NCI-H2029 treated with DMSO at 0.1 percent for 48 hours (cell line): ENCODE measurements around the gene CHCHD6.

Experiments used
- DNase-seq: peaks from one replicate; lab custom pipeline; 2025; lab: John Stamatoyannopoulos, UW

The CHCHD6 gene

DNA sequence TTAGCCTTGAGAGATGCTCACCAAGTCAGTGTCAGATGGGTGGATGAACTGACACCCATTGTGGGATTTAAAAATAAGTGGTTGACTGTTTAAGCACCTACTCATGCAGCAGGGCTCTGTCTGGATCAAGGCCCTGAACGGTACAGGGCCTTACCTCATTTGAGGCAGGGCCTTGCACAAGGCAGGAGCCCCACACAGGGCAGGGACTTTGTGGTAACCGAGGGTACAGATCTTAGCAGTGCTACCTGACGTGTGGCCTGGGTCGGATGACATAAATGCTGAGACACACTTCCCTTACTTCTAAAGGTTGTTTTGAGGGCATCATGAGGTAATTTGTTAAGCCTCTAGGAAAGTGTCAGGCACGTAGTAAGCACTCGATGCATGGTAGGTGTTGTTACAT is 219.4 kb downstream of the CHCHD6 start:
- no peak for DNase-seq

DNA sequence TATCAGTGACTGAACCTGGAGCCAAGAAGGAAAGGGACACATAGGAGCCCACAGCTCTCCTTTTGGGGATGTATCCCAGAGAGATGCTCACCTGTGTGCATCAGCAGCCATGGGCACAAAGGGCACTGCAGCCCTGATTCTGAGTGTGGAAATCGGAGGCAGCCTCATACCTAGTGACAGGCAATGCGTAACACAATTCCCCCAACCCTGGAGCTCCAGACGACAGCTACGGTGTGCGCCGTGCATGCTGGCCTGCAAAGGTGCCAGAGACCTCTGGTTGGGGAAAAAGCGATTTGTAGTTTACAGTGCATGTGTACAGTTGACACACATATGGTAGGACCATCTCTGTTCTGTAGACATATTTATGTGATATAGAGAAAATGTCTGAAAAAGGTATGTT is 219.9 kb downstream of the CHCHD6 start:
- DNase-seq, result no peak

DNA sequence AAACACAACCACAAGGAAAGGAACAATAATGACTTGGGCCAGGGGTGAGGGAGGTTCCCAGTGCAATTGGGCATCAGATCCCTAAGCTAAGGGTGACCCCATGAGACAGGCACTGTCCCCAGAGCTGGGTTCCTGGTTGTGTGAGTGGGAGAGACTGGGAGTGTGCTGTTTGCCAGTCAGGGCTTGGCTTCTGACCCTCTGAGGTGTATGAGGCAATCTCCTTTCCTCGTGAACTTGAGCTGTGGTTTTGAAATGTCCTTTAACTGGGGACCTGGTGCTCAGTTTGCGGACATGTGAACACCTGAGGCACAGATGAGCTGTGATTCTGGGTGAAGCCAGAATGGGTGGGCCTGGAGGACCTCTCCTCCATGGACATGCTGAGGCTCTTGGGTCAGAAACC is 220.4 kb downstream of the CHCHD6 start:
- no peak for DNase-seq

DNA sequence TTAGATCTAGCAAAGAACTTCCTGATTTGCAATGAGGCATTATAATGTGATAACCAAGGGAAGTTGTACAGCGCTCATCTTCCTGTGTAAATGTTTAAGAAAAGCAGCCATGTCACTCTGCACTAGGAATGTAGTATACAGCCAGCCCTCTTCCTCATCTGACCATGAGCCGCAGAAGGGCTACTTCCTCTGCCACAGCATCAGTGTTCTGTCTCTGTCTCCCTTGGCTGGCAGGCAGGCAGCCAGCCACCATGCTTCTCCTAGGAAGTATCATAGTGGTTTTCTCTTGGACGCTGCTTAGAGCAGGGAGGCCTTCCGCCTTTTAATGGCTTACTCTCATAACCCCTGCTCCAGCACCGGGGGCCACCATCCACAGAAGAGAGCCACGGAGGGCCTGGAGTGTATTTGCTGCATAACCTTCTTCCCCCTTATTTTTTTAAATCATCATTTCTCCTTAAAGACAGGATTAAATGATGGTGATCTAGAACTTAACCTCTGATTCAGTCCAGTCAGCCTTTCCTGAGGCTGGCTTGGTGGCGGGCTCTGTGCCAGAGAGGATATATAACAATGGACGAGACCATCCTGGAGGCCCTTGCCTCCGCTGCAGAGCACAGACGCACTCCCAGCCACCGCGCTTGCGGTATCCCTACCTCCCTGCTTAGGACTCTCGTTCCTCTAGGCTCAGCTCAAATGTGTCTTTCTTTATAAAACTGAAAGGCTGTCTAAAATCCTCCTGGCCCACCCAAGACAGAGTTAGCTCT is 221.6 kb downstream of the CHCHD6 start:
- no peak for DNase-seq

DNA sequence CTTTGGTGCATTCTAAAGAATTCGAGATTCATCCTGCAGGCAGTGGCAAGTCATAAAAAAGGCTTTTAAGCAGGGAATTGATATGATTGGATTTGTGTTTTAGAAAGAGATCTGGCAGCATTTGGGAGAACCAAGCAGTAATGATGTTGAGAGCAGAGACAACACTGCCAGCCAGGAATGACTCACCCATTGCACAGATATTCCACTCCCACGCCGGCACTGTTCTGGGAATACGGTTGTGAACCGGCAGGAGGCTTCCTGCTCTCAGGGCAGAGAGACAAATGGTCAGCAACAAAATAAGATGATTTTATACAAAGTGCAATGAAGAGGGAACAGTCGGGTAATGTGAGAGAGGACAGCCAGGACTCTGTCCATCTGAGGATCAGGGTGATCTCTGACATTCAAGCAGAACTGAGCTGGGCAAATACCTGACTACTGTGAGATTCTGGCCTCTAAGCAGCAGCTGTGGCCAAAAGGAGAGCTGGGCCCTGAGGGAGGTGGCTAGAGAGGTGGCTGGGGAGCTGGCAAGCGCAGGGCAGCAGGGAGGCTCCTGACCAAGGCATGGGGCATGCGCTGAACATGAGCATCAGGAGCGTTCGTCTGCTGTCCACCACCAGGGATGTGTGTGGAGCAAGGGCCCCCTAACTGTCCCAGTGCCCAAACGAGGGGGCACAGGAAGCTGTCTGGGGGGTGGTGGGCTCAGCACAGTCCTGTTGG is 222.8 kb downstream of the CHCHD6 start:
- DNase-seq, result no peak

DNA sequence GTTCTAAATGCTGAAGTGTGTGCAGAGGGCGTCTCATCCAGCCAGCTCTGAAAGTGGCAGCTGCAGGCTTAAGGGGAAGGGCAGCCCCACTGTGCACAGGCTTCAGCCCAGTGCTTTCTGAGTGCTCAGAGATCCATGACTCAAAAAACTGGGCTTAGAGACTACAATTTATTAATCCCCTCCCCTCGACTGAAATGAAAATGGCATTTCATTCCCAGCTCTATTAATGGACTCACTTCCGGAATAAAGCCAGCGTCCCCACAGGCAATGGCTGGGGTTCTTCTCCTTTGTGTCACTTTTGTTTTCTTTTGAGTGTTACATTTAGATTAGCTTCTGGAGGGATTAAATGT is 223.3 kb downstream of the CHCHD6 start:
- DNase-seq, result no peak

DNA sequence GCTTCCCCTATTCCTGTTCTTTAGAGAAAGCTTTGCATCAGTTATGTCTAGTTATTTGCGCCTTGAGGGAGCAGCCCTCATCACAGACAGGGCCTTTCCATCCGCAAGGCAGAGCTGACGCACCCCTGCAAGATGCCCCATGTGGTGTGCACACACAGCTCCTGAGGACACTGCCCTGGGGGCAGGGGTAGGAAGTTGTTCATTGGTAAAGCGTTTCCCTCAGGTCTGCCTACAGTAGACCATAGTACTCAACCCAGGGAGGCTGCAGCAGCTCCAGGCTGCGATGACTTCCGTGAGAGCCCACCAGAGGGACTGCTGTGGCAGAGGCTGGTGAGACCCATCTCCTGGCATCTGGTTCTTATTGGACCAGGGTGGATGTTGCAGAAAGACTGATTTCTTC is 223.8 kb downstream of the CHCHD6 start:
- no peak for DNase-seq

DNA sequence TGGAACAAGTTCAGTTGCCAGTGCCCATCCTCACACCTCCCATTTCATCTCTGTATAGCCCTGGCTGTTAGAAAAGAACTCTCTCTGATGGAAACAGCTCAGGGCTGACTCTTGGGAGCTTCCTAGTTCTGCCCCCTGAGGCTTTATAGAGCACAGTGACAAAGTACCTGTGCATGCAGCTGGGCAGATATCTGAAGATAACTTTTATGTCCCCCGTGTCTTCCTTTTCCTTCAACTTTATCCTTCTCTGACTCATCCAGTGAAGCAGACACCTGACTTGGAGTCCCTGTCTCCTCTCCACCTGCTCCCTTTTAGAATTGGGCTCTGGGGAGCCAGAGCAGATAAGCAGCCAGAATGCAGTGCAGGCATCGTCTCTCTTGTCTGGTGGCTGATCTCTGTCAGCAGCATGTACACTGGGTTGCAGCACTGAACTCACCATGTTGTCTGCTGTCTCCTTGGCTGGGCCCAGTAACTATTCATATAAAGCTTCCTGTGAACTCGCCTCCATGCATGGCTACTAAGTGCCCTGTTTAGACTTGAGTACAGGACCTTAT is 225.0 kb downstream of the CHCHD6 start:
- DNase-seq, result no peak

DNA sequence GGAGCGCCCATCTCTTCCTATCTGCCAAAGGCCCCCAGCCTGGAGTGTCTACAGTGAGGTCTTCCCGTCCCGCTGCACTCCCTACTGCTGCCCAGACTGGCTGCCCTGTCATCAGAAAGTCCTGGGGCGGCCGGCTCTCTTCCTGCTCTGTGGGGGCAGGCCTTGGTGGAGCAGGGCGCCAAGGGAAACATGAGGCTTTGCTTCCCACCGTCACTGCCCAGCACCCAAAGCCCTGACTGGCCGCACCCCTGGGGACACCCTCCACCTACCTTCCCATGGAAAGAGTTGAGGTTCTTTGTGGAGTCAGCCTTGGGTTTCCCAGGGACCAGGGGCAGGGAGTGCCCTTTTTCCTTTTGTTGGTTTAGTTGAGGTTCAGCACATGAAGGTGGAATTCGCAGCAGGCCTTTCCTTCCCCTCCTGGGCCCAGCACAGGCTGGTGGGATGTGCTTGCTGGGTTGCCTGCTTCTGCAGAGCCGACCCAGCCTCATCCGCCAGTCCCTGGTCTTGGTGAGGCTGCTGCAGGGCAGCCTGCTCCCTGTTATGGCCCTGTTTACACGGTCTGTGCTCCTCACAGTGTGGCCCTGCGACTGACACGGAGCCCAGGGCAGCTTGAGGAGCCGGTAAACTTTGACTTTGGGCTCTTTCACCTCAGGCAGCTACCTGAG is 227.0 kb downstream of the CHCHD6 start:
- DNase-seq, result no peak

DNA sequence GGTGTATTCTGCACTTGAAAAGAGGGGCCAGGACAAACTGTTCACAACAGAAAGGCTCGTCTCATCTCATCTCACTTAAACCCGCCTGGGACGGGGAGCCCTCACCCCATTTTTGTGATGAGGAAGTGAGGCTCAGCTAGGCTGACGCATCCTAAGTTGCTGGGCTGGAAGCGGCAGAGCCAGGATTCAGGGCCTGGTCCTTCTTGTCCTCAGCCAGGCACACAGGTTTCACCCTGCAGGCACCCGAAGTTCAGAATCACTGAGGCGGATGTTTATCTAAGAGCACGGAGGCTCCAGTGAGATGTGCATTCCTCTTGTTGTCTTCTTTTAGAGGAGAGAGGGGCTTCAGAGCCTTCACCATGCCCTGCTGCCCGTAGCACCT is 227.8 kb downstream of the CHCHD6 start:
- DNase-seq, result no peak

DNA sequence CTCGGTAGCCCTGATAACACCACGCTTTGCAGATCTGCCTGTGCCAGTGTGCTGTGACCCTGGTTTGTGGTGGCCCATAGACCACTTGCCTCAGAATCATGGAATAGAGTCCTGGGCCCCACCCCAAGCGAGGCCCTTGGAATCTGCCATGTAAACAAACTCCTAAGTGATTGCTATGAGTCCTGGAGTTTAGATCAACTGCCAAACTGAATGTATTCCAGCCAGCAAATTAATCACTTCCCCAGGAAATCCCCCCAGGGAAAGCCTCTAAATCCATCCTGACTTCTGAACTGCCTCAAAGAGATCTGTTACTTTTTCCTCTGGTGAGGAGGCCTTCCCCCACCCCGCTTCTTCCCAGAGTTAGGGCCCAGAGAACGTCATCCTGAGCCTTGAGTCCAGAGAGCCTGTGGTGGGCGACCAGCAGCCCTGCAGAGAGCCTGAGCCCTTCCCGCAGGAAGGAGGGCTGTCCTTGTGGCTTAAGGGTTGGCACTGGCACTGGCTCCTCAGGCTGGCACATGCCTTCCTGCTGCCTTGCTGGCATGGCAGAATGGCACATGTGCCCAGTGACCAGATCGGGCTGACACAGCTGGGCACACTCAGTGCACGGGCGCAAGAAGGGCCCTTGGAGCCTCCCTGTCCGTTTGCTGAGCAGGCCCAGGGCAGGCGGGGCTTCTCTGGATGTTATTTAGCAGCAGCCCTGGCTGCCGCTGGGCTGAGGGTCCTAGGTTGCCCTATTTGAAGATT is 228.3 kb downstream of the CHCHD6 start:
- no peak for DNase-seq

DNA sequence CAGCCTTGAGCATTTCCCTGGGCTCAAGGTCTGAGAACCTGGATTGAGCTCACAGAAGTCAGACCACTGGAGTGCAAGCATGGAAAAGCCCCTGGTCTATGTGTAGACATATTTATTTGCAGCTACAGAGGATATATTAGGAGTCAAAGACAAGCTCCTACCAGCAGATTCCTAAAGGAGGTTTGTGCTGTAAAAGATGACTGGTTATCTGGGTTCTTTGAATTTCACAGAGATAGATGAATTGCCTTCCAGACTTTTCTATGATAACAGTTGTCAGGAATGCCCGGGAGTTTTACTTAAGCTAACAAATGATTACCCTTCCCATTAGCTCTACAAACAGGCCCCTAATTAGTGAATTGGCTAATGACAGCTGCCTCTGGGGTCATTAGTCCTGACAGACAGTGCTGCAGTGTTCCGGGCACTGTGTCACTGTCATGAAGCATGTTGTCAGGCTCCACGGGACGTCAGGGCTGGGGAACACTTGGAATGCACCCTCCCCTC is 230.0 kb downstream of the CHCHD6 start:
- no peak for DNase-seq

DNA sequence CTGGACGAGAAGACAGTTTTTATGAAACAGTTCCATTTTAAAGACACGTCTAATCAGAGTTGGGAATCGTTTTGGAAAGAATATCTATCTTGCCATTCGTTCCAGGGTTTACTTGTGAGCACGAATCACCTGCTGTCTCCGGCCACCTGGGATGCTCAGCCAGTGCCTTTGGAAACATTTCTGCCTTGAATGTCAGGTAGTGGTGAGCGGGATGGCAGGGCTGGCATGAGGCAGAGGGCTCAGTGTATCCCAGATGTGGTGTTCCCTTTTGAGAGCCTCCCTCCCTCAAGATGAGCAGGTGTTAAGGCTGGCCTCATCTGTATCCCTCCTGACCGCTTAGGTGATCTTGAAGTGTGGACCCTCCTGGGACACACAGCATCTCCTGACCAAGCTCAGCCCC is 231.0 kb downstream of the CHCHD6 start:
- no peak for DNase-seq

DNA sequence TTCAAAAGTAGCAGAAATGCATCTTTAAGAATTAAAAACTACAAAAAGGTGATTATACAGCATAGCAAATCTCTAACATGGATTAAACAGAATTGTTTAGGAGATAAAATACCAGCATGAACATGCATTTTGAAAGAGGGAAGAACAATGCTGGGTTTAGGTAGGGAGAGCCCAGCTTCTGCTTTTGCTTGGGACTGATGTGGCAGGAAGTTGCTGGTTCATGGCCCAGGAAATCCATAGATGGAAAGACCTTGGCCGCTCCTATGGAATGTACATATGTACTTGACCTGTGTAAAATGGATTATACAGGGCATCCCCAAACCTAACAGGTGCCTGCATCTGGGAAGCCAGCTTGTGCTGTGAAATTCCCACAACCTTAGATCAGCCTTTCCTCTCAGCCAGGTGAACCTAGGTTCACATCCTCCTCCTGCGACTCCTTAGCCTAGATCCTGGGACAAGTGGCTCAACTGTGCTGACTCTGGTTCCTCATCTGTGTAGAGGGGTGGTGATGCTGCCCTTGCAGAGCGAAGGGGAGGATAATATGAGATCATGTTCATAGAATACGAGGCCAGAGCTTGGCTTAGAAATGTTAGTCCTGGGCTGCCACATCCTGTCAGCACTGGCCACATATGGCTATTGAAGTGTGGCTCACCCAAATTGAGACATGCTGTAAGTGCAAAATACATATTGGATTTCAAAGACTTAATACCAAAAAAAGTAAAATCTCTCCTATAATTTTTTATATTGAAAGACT is 231.9 kb downstream of the CHCHD6 start:
- no peak for DNase-seq

DNA sequence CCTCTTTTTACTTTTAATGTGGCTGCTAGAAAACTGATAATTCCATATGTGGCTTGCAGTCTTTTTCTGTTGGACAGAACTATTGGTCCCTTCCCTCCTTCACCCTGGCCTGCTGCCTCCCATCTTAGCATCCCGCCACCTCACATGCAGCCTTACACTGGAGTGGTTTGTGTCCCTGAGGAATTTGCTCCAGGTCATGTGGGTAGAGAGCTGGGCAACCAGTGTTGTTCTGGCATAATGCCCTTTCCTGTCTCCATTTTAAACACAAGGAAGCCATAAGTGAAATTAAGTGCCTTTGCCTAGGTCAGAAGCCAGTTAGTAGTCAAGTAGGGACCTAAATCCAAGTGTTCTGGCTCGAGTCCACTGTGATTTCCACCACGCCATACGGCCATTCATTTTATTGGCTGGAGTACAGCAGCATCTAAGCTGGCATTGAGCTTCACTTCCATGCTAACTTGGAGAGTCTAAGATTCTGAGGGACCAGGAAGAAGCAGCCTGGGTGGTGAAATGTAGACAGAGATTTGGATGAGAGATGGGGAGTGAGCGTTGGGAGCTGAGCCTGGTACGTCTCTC is 232.9 kb downstream of the CHCHD6 start:
- DNase-seq, result peak; percentile 39

DNA sequence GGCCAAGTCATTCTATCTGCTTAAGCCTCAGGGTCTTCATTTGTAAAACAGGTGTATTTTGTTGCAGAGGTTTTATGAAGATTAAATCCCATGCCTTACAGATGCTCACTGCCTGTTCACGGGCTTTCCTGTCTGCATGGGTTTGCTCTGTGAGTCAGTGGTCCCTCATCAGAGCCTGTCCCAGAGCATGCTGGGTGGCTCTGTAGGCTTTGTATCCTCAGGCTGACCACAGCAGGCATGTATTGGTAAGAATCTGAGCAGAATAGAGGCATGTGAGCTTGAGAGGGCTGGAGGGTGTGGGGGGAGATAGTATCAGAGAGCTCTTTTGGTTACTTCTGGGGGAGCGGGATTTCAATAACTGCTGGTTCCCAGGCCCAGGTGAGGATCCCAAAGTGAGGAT is 233.5 kb downstream of the CHCHD6 start:
- no peak for DNase-seq

DNA sequence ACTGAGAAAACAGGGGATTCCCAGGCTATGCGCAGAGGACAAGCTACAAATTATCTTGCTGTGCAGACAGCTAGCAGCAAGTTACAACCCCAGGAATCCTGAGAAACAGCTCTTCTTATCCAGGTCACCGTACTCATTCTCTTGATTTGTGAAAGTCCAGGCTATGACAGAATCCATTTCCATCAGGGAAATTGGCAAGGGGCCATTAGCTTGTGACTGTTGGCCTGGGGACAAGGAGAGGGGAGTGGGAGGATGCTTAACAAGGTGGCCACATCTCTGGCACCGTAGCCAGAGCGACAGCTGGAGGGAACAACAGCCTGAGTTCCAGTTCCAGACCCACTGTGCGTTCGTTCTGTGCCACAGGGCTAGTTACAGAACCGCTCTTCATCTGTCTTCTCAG is 233.9 kb downstream of the CHCHD6 start:
- DNase-seq, result peak; percentile 29

DNA sequence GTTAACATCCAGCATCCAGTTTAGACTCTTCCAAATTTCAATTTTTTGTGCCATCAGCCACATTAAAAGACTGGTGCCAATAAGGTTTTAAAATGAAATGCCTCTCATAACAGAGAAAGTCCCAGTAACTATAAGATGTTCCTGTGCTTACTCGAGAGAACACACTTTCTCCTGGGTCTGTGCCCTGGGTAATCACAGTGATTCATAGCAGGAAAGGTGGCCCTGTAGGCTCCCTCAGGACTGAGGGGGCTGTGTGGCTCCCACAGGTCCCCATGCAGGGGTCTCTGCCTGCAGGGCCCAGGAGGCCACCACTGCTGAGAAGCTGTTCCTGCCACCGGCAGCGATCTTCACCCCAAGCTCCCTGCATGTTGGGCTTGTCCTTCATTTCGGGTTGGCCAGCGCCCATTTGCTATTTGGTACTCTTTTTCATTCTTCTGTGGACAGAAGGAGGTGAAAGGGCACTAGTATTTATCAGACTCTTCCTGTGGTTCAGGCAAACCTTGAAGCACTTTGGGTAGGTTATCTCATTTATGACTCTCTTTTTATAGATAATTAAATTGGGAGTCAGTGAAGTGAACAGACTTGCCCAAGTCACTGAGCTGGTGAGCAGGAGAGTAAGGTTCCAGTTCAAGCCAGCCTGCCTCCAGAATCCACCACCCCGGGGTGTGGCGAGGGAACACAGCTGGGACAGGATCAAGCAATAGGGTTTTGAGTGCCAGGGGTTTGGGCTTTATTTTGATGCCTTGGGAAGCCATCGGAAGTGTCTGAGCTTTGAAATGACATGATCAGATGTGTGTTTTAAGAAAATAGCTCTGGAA is 234.7 kb downstream of the CHCHD6 start:
- DNase-seq, result no peak

DNA sequence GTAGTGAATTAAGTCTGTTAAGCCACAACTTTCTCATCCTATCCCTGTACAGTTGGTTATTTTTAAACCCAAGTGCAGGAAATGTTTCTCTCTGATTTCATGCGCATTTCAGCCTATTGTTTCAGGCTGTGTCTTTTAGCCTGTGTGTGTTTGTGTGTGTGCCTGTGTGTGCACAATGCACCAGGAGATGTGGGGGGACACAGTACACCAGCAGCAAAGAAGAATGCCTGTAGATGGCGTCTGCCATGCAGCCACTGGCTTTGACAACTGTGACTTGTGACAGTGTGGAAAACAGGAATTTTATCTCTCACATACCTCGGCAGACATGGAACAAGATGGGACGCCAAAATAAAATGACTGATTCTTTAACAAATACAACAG is 235.3 kb downstream of the CHCHD6 start:
- DNase-seq, result no peak

DNA sequence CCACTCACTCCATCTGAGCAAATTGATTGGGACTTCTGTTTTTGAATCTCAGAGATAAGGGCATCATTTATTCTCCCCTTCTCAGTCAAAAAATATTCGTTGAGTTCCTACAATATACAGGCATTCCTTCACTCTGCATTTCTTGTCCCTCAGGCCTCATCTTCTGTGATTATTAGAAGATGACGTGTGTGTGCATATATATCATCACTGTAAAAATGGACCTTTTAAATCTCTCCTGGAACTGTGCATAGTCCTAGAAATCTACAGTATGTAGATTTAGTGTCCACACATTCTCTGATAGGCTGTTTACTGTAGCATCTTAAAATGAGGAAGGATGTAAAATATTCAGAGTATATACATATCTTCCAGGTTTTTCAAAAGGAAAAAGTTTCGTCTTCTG is 235.7 kb downstream of the CHCHD6 start:
- DNase-seq, result no peak
